GM19025 (cell line): ENCODE results near the gene NSMCE4A.
"Not testable (repeated sequence)": the region's sequence is repeated elsewhere in the genome, so short reads cannot be mapped to it uniquely, and the experiment has no call there.

Source experiments
- ATAC-seq: cut with Tn5 transposase; IDR thresholded peaks from one replicate; pipeline ENCODE4 v1.9.1; 2021; ENCODE audit warnings: mild to moderate bottlenecking, low read depth, moderate library complexity; ENCODE audit not compliant: unreplicated experiment

Gene NSMCE4A, protein sequence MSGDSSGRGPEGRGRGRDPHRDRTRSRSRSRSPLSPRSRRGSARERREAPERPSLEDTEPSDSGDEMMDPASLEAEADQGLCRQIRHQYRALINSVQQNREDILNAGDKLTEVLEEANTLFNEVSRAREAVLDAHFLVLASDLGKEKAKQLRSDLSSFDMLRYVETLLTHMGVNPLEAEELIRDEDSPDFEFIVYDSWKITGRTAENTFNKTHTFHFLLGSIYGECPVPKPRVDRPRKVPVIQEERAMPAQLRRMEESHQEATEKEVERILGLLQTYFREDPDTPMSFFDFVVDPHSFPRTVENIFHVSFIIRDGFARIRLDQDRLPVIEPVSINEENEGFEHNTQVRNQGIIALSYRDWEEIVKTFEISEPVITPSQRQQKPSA

DNA sequence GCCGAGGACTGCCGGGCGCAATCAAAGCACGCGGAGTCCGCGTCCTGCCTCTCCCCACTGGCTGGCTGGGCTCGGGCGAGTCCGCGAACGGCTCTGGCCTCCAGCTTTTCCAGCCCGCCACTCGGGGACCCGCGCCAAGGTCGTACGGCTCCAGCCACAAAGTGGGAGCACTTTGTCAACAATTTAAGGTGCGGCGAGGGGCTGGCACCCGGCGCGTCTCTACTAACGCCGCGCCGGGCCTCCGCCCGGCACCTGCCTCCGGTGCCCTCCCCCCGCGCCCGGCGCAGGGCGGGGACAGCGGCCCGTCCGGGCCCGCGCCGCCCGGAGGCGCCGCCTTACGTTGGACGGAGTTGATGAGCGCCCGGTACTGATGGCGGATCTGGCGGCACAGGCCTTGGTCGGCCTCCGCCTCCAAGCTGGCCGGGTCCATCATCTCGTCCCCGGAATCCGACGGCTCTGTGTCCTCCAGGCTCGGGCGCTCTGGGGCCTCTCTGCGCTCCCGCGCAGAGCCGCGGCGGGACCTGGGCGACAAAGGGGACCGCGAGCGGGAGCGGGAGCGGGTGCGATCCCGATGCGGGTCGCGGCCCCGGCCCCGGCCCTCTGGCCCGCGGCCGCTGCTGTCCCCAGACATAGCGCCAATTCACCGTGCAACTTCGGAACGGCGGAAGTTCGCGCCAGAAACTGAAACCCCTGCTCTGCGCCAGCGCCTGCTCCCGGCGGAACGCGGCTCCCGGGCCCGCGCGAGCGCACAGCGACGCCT is at the start of gene NSMCE4A:
NSMCE4A (minus strand) TSS at position 683 of the 760 bp plus-strand sequence; CDS start at position 631, 52 bp downstream.
- ATAC-seq = peak; percentile 82

DNA sequence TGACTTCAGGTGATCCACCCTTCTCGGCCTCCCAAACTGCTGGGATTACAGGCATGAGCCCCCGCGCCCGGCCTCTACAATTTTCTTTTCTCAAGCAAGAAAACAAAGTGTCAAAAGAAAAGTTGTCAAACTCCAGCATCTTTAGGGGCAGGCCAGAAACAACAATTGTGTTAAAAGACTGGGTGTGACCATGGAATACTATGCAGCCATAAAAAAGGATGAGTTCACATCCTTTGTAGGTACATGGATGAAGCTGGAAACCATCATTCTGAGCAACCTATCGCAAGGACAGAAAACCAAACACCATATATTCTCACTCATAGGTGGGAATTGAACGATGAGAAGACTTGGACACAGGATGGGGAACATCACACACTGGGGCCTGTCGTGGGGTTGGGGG is 48.2 kb upstream of the NSMCE4A start:
- ATAC-seq = not testable (repeated sequence)

GRCh38 chr10:122022276-122022675 is 47.3 kb upstream of the NSMCE4A start:
- no peak for ATAC-seq

GRCh38 chr10:122021828-122022227 is 46.8 kb upstream of the NSMCE4A start:
- no peak for ATAC-seq

DNA sequence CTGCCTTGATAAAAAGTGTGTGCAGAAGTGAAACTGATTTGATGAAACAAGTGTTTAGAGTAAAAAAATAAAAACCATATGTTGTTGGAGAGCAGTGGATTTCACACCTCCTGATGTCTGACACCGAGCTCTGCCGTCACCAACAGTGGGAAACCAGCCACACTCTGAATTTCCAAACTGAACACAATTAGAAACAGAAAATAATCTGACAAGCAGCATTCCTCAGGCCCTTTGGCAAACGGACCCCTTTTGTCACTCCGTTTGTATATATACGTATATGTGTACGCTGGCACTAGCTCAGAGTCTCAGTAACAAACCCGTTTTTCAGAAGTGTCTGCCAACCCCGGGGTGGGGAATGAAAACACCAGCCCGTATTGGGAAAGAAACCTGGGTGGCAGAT is 46.4 kb upstream of the NSMCE4A start:
- no peak for ATAC-seq

DNA sequence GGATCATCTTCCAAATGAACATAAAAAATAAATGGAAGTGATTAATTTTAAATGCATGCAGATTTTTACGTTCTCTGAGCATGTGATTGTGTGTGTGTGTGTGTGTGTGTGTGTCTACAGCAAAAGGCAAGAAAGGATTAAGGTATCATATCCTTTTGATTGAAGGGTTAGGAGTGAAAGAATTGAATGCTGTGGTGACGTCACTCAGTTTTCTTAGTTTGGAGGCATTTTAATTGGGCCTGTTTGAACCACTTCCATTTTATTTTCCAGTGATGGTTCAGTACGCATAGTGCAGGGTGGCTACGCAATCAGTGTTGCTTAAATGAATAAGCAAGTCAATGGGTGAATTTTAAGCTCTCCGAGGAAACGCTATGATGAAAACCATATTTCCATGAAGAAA is 45.2 kb upstream of the NSMCE4A start:
- no peak for ATAC-seq

DNA sequence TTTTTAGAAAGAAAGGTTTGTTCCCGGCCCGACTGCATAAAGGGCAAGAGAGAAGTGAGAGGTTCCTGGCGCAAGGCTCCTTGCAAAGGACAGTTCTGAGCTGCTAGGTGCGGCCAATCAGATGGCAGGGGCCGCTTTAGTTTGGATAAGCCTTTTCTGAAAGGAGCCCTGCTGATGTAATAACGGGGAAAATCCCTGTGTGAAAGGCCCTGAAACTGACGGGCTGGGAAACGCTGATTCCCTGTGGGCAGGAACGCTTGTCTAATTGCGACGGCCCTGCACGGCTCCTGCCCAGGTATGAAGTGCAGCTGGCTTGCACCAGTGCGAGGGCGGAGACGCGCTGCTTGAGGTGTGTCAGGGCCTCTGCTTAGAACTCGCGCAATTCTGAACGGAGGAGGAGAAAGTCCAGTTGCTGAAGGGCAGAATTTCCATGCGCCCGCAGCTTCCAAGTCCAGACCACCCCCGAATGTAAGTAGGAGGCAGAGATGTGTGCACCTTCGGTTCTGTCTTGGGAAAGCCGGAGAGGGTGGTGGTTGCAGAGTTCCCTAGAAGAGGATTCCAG is 44.5 kb upstream of the NSMCE4A start:
- no peak for ATAC-seq

GRCh38 chr10:122018951-122019413 is 44.0 kb upstream of the NSMCE4A start:
- no peak for ATAC-seq

DNA sequence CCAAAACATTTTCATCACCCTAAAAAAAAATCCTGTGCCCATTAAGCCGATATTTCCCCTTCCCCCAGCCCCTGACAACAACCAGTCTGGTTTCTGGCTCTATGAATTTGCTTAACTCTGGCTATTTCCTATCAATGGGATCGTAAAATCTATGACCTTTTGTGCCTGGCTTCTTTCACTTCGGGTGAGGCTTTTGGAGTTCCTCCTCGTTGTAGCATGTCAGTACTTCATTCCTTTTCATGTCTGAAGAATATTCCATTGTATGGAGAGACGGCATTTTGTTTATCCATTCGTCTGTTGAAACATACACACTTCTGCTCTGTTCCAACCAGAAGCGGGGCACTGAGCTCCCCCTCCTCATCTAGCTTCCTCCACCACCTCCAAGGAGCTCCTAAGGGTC is 43.5 kb upstream of the NSMCE4A start:
- ATAC-seq = no peak

DNA sequence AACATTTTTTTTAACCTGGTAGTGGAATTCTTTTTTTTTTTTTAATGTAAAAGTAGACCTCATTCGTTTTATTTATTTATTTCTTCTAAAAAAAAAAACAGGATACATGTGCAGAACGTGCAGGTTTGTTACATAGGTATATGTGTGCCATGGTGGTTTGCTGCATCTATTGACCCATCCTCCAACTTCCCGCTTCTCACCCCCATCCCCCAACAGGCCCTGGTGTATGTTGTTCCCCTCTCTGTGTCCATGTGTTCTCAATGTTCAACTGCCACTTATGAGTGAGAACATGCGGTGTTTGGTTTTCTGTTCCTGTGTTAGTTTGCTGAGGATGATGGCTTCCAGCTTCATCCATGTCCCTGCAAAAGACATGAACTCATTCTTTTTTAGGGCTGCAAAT is 42.9 kb upstream of the NSMCE4A start:
- ATAC-seq = not testable (repeated sequence)

GRCh38 chr10:122014652-122015248 is 39.7 kb upstream of the NSMCE4A start:
- ATAC-seq = no peak

DNA sequence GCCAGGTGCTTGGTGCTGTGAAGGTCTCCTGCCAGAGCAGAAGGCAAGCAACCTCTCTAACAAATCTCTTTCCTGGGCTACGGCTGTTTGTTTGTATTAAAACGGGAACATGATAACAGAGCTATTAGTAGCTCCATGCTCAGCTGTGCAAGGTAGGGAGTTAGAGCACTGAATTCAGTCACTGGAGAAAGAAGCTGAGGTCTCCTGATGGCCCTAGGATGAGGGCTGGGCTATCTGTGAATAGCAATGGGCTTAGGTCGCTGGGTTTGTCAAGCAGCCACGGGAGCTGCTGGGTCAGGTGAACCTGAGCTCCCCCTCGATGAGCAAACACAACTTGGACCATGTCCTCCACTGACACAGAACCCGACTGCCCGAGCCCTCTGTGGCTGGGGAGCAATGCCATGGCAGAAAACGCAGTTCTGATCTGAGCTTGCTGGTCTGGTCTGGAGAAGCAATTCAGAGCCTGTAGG is 38.3 kb upstream of the NSMCE4A start:
- ATAC-seq = no peak

GRCh38 chr10:122012731-122013130 is 37.7 kb upstream of the NSMCE4A start:
- ATAC-seq = no peak

- ATAC-seq = no peak
Measured at GRCh38 chr10:122010405-122011050, 35.5 kb upstream of the NSMCE4A start.

DNA sequence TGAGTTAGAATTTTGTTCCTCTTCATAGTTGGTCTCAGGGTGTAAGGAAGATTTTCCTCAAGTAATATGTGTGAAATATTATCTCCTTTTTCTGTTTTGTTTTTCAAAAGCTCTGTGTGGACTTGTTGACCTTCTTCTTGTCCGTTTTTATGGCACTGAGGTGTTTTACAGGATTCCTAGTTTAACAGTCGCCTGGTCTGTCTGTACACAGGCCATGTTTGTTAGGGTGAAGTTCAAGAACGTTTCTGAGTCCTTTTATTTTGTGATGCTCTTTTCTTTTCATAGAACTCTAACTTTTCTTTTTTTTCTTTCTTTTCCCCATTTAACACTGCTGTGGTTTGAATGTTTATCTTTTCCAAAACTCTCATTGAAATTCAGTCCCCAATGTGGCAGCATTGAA is 32.4 kb upstream of the NSMCE4A start:
- no peak for ATAC-seq

GRCh38 chr10:122001698-122002097 is 26.7 kb upstream of the NSMCE4A start:
- ATAC-seq = no peak

DNA sequence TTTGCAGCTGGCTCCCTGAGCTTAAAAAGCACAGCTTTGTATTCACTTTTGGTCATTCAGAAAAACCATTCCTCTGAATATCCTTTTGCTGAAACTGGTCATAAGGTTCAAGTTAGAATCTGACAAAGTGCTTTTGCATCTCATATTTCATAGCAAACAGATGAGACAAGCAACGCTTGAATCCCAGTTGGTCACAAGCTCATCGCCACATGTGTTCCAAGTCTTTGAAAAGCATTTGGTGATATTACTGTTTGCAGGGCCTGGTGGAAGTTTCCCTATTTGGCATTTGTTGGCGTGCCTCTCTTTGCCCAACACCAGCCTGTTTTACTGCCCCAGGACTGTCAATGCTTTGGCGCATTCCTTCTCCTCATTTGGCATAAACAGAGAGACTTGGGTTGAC is 24.3 kb upstream of the NSMCE4A start:
- ATAC-seq = no peak

GRCh38 chr10:121998462-121998861 is 23.4 kb upstream of the NSMCE4A start:
- no peak for ATAC-seq

- no peak for ATAC-seq
Measured at GRCh38 chr10:121994429-121994941, 19.5 kb upstream of the NSMCE4A start.

DNA sequence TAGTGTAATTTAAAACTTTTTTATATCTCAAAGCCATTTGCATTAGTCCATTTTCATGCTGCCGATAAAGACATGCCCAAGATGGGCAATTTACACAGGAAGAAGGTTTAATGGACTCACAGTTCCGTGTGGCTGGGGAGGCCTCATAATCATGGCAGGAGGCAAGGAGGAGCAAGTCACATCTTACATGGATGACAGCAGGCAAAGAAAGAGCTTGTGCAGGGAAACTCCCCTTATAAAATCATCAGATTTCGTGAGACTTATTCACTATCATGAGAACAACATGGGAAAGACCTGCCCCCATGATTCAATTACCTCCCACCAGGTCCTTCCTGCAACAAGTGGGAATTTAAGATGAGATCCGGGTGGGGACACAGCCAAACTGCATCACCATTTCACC is 16.7 kb upstream of the NSMCE4A start:
- not testable (repeated sequence) for ATAC-seq
